Left ventricle myocardium superior (tissue), 1 donor: ENCODE data around the gene TP73. TPM values are rescaled to one million over a fixed set of nuclear protein-coding genes. Genes with fewer than 3 reads are reported as not detected.

Source experiments
- ATAC-seq: fragments of 200-7000 bp; cut with Tn5 transposase; one replicate; pipeline ENCODE4 v1.9.1; 2020; ENCODE audit warnings: mild to moderate bottlenecking, moderate library complexity
- DNase-seq: peaks from one replicate; pipeline ENCODE4 v3.0.0-alpha.2; 2020
- intact Hi-C: fragments of 100-400 bp; cut with micrococcal nuclease; formaldehyde crosslinking; loops from one replicate; pipeline ENCODE4 v1.11.0; 2022
- long read RNA-seq: library from polyadenylated mRNA; unstranded; transcript quantifications from one replicate; pipeline ENCODE4 v2.0.0, GENCODE V29; 2021
- total RNA-seq: library from RNA; stranded (reverse); fragmentation: NEBNext Ultra II Directional; extraction: Animal tissue kit (Norgen Biotek cat#: 25700); gene quantifications from one replicate; pipeline ENCODE4 v1.2.1, GENCODE V29; 2021
- donor health status: DM: no; HTN: yes; CAD: no; lungs with severe emphysema.

Gene TP73
- total RNA-seq: 0.05 TPM
- long read RNA-seq: 0 reads

DNA sequence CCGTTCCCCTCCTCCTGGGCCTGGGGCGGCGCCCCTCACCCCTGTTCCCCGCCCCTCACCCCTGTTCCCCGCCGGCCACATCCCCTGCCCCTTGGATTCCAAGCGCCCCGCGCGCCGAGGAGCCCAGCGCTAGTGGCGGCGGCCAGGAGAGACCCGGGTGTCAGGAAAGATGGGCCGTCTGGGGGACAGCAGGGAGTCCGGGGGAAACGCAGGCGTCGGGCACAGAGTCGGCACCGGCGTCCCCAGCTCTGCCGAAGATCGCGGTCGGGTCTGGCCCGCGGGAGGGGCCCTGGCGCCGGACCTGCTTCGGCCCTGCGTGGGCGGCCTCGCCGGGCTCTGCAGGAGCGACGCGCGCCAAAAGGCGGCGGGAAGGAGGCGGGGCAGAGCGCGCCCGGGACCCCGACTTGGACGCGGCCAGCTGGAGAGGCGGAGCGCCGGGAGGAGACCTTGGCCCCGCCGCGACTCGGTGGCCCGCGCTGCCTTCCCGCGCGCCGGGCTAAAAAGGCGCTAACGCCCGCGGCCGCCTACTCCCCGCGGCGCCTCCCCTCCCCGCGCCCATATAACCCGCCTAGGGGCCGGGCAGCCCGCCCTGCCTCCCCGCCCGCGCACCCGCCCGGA, at the start of gene TP73:
TP73 (plus strand) TSS at position 587 of the 618 bp plus-strand sequence. CDS start 29,850 bp downstream, outside the sequence.
- intact Hi-C loops: no loop called here
- DNase-seq (no peak), ATAC-seq (no peak)

DNA sequence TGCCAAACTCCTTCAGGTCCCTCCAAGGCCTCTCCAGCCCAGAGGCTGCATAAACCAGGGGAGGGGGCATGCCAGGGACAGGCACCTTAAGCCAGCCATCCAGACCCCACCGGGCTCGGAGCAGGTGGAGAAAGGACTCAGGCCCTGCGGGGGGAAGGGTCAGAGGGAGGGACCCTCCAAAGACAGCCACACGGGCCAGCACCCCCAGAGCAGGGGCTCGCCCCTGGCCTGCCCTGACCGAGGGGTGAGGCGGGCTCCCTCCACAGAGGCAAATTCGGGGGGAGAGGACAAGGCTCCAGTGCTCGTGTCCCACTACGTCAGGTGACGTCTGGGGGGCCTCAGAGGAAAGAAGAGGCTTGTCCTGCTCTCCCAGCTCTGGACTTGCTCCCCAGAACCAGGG, 49.2 kb upstream of the TP73 start:
- DNase-seq (no peak), ATAC-seq (no peak)
- intact Hi-C loops: no loop called here

DNA sequence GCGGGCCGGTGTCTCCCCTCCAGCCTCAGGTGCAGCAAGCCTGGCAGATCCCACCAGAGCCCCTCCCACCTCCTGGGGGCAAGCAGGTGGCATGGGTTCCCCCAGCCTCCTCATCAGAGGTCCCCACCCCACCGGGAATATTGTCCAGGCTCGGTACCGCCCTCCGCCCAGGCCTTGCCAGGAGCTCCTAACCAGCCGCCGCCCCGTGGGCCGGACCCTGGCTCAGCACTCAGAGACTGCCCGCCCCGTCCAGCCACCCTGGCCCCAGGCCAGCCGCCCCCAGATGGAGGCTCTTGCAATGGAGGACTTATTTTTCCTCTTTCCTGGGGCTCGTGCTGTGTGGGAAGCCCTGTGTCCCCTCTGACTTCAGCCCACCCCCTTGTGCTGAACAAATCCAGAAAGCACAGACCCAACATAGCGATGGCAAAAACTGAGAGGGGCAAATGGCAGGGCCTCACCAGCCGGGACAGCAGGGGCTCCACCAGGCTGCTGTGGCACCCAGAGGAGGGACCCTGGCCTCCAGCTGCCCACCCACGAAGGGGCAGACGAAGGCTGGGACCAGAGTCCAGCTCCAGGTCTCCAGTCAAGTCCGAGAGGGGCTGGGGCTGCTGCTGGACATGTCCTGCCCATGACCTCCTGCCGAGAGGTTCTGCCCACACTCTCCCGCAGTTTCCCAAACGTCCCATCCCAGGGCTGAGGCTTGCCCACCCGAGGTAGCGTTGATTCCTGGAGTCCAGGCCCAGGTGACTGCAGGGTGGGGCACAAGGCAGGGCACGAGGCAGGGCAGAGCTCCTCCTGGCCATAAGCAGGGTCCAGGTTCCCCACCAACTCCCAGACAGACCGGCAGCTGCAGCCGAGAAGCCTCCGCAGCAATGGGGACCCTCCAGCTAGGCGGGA, 48.5 kb upstream of the TP73 start:
- DNase-seq: no peak
- ATAC-seq: no peak
- intact Hi-C loops: no loop called here

DNA sequence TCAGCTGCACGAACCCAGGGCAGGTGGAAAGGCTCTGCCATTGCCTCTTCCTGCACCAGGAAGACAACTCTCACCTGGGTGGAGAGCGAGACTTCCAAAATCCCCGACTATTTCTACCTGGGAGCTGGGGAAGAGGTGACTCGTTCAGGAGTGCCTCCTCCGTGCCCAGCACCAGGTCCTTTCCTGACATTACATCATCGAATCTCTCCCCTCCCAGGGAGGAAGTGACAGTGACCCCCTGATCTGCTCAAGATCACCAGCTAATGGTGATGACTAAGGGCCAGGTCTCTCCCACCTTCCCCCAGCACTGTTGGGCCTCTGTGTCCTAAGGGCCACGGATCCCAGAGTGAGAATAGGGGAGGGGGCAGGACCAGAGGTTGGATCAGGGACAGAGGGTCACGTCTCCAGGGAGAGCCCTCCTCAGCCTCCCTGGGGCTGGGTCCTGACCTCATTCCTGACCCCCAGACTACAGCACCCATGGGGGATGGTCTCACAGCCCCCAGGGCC, 47.8 kb upstream of the TP73 start:
- DNase-seq: no peak
- ATAC-seq: no peak
- intact Hi-C loops: no loop called here

DNA sequence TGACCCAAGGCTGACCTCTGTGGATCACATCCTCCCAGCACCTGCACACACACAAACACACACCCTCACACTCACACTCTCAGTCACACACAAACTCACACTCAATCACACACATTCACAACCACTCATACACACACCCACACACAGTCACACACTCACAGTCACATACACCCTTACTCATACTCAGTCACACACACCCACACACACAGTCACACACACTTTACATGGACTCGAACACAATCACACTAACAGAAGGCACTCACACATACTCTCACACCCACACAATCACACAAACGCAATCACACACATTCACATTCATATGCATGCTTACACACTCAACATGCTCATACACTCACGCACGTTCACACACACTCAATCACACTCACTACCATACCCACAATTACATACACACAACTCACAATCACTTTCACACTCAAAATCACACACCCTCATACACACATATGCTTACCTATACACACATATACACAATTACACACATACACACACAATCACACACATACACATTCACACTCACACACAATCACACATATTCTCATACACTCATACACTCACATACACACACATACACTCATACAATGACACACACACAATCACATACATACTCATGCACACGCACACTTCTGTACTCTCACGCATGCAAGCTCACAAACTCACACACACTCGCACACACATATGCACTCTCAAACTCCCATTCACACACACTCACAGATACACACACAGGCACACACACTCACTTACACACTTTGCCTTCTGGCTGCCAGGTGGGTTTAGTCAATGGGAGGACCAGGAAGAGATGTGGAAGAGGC, 47.1 kb upstream of the TP73 start:
- DNase-seq (no peak), ATAC-seq (no peak)
- intact Hi-C loops: no loop called here

DNA sequence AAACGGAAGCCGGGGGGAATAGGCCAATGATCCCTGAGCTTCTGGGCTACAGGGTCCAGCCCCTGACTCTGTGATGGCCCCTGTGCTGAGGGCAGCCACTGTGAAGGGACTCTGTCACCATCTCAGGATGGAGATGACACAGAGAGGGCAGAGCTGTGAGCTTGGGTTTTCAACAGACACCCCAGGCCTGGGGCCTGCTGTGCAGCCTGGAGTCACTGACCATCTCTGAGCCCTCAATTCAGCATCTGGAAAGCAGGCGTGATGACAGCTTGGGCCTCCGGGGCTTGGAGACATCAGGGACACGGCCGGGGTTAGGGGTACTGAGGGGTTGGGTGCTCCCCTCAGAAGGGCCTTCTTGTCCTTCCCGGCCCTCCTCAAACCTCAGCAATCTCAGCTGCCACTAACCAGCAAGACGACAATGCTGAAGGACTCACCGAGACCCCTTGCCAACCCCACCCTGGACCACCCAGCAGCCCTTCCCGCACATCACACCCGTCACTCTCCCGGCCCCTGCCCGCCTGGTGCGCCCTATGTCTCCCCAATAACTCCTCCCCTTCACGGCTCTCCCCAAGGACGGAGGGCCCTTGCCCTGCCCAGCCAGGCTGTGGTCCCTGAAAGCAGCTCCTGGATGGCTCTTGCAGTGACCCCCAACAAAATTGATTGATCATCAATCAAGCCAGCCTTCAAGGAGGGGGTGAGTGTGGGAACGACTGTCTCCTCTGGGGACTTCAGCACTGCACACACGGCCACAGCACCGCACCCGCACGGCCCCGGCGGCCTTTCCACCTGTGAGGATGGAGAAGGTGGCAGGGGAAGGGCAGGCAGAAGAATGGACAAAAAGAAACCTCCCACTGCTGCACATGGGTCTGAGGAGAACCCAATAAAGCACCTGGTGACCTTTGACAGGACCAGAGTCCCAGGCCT, 45.3 kb upstream of the TP73 start:
- ATAC-seq (no peak), DNase-seq (no peak)
- intact Hi-C loops: no loop called here

DNA sequence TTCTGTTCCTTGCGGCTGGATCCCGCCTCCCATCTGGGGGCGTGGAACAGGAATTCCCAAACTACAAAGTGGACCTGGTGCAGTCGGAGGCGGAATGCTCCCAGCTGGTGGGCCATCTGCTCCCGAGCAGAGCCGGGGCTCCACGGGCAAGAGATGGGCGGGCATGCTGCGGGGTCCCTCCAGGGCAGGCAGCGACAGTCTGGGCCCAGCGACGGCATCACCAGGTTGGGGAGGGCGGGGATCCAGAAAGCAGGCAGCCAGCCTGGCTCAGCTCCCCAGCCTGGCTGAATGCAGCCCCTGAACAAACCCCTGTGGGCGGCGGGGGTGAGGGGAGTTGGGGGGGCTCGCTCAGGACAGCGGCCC, 44.6 kb upstream of the TP73 start:
- ATAC-seq (no peak), DNase-seq (no peak)
- intact Hi-C loops: no loop called here

DNA sequence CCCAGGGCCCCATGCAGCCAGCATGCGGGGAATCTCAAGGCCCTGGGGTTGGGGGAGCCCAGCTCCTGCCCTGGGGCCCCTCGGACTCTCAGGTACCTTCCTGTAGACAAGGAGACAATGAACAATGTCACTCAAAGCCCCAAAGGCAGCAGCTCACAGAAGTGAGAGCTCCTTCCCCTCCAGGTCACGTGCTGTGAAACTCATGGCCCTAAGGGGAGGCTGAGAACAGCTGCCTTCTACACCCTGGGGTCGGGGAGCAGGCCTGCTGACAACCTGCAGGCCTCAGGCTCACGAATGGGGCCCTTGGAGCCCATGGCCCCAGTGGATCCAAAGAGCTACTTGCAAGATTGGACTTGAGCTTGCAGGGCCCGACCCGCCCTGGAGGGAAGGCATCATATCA, 44.2 kb upstream of the TP73 start:
- intact Hi-C loops: no loop called here
- no peak for DNase-seq
- no peak for ATAC-seq

DNA sequence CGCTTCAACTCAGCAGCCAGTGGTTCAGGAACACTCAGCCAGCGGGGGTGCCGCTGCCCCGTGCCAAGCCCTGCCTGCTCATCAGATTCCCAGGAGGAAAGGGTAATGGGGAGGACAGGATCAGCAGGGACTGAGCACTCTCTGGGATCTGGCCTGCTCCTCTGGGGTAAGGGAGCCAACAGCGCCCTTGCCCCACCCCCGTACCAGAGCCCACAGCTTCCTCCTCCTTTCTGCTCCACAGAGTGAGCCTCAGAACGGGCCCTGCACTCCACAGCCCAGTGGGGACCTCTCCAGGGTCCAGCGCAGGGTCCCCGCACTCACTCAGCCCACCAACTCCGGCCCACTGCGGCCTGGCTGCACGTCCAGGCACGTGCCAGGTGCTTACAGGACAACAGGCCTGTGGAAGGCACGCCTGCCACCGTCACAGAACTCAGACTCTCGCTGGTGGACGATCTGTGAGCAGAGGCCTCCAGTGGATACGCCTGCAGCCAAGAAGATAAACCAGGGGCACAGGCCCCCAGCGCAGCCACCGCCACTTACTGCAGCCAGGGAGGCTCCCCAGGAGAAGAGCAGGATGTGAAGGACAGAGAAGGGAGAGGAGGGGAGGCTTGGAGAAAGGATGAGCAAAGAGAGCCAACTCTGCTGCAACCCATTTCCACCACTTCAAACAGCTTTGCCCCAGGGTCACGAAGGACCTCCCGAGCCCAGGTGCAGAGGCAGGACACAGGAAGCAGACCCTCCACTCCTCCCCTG, 43.1 kb upstream of the TP73 start:
- ATAC-seq (no peak), DNase-seq (no peak)
- intact Hi-C loops: no loop called here

DNA sequence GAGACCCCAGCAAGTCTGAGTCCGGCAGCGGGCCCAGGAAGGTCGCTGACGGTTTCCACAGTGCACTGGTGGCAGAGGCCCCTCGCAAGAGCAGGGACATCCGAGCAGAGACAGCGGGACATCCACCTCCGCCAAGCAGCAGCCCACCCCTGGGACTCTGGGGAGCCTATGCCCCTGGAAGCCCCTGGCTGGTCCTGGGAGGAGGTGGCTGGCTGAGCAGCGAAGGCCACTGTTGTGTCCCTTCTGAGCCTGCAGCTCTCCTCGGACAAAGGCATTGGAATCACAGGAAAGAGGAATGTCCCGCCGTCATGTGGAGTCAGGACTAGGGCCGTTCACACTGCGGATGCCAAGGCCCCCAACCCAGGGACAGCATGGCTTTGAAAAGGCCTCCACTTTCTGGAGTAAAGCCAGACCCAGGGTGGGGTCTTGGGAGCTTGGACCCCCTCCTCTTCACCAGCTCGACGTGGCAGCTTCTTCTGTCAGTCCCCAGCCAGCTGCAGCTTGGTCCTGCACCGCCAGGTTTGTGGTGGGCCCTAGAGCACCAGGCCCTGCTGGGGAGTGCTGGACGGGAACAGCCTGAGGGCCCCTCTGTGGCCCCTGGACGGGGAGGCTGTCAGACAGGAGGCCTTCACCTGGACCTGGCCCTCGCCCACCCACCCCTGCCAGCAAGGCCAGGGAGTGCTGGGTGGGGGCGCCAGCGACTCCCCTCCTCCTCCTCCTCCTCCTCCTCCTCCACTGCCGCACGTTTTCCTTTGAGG, 42.4 kb upstream of the TP73 start:
- intact Hi-C loops: no loop called here
- no peak for DNase-seq
- no peak for ATAC-seq

DNA sequence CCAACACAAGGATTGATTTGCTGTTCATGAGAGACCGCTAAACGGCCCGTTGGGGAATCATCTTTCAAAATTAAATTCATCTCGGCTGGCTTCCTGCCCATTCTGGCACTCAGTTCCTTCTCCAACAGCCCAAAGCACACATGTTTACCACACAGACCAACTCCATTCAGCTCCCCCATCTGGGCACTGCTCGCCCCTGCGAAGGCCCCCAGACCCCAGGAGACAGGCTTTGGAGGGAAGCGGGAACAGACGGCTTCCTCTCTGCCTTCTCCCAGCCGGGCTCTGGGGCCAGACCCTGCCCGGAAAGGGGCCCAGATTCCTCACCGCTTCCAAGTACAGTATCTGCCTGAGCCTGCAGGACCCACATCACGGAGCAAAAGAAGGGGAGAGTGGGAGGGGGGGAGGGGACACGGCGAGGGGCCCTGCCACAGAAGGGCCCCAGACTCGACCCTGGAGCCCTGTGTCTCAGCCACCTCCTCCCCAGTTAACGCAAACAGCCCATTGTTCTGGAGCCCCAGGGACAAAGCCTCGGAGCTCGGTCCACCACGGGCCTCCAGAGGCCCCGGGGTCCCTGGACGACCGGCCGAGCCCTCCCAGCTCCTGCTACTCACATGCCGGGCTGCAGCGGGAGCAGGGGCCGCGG, 41.7 kb upstream of the TP73 start:
- intact Hi-C loops: no loop called here
- no peak for DNase-seq
- no peak for ATAC-seq

DNA sequence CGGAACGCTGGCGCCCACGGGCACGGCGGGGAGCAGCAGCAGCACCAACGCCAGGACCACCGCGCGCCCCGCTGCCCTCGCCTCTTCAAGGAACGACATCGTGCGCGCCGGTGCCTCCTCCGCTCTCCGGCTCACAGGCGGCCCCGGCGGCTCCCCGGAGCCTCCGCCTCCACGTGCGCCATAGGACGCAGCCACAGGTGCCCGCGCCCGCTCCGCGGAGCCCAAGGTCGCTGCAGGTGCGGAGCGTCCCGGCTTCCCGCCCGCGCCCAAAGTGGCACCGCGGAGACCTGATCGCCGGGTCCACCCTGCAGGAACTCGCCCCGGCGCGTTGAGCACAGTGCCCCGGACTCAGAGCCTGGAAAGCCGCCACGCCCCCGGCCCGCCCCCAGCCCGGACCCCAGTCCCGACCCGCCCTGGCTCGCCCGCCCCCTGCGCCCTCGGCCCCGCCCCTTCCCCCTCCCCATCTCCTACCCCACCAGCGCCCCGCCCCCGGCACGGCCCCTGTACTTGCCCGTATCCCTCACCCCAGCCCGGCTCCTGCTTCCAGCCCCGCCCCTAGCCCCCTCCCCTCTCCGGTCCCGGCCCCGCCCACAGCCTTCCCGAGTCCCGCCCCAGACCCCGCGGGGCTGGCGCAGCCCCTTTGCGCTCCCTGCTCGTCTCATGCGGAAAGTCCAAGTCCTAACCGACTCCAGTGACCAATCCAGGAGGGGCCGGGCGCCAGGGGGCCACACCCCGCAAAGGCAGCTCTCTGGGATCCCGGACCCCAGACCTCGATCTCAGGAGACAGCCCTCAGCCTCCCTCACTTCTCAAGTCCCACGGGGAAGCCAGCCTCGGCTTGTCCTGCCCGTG, 40.9 kb upstream of the TP73 start, which contains the start of gene MEGF6:
MEGF6 (minus strand) TSS at position 339 of the 850 bp plus-strand sequence; CDS start at position 99, 240 bp downstream.
- intact Hi-C loops: no loop called here
- DNase-seq (peak; percentile 65), ATAC-seq (peak; percentile 76)

DNA sequence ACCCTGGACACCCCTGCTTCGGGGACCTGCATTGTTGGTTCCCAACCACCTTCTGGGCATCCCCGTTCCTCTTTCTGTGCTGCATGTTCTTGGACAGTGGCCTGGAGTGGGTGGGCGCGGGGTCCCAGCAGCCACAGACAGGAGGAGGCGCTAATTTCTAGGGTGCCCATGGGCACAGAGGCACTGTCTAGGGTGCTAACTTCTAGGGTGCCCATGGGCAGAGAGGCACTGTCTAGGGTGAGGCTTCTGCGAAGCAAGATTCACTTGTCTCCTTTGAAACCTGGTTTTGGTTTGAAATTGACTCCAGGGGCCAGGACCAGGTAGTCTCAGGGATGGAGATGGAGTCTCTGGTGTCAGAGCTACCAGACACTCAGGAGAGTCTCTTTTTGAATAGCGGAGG, 40.2 kb upstream of the TP73 start:
- ATAC-seq (no peak), DNase-seq (no peak)
- intact Hi-C loops: no loop called here

DNA sequence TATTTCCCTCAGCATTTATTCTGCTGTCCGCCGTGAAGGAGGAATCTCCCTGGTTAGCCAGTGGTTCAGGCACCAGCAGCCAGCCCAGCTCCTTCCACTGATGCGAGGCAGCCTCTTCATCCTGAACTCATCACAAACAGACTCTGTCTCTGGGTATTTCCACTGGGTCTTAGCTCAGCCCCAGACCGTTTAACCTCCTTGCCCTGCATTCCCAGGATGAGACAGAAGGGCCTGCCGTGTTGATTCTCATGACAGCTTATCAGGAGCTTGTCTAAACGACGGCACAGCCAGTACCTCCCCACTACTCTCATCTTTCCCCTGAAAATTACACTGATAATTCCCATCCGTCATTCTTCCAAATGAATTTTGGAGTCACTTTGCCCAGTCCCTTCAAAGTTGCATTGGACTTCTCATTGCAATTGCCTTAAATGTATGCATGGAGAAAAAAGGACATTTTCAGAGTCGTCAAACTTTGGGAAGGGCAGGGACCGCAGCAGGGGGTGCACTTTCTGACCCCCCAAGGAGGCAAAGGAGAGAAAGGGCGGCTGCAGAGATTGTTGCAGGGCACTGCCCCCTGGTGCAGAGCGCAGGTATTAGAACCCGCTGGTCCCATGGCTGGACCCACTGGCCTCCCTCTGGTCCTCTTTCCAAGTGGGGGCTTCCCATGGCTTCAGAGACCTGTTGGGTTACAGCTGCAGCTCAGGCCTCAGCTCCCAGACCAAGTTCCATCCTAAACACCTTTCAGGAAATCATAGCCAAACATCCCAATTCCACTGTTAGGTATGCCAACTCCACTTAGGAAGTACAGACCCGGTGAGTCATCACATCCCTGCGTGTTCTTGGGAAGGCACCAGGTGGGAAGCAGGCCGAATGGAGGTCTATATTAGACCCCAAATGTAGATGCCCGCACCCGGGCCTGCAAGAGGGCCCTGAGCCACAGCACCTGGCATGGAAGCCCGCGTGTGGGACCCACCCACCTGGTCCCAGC, 37.3 kb upstream of the TP73 start:
- ATAC-seq (no peak), DNase-seq (no peak)
- intact Hi-C loops: loop anchor here (5.0 kb wide), 1 partner anchor 123 kb away; no protein-coding TSS in a partner anchor

DNA sequence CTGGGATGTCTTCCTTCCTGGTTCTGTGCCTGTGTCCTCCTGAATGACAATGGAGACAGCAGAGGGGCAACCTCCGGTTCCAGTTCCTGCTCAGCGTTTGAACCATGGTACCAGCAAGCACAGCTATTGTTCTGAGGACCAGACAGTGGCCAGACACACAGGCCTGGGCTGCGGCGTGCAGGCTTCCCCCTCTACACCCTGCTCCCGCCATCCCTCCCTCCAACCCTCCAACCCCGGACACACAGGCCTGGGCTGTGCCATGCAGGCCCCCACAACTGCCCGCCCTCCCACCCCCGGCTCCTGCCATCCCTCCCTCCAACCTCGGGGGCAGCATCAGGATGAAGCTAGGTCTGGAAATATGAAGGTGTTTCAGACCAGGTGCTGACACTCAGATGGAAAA, 35.5 kb upstream of the TP73 start:
- intact Hi-C loops: loop anchor here (5.0 kb wide), 1 partner anchor 125 kb away; no protein-coding TSS in a partner anchor
- DNase-seq (no peak), ATAC-seq (no peak)
